GM19324 (cell line): ENCODE data around the gene CEP295NL.
"Not testable (repeated sequence)": the region's sequence is repeated elsewhere in the genome, so short reads cannot be mapped to it uniquely, and the experiment has no call there.

Experiments
- ATAC-seq: cut with Tn5 transposase; IDR thresholded peaks from one replicate; pipeline ENCODE4 v1.9.1; 2021; ENCODE audit warnings: mild to moderate bottlenecking, moderate library complexity; ENCODE audit not compliant: unreplicated experiment, low FRiP score

Gene CEP295NL

GRCh38 chr17:78910497-78911284 lies 7.7 kb upstream of the CEP295NL start:
- no peak for ATAC-seq

GRCh38 chr17:78908426-78908825 lies 5.4 kb upstream of the CEP295NL start:
- no peak for ATAC-seq

GRCh38 chr17:78905541-78905940 lies 2.5 kb upstream of the CEP295NL start:
- ATAC-seq, result no peak

GRCh38 chr17:78905116-78905515 lies 2.1 kb upstream of the CEP295NL start:
- no peak for ATAC-seq

- ATAC-seq, result no peak
Observed at GRCh38 chr17:78904371-78904770, 1.4 kb upstream of the CEP295NL start.

GRCh38 chr17:78902231-78902630 lies 770 bp downstream of the CEP295NL start:
- ATAC-seq, result not testable (repeated sequence)

GRCh38 chr17:78901806-78902205 lies 1.2 kb downstream of the CEP295NL start:
- no peak for ATAC-seq

- ATAC-seq, result no peak
Observed at GRCh38 chr17:78900816-78901215, 2.2 kb downstream of the CEP295NL start.

GRCh38 chr17:78899361-78900260 lies 3.4 kb downstream of the CEP295NL start:
- ATAC-seq, result no peak

GRCh38 chr17:78898947-78899346 lies 4.1 kb downstream of the CEP295NL start:
- no peak for ATAC-seq

- ATAC-seq, result no peak
Observed at GRCh38 chr17:78898075-78898836, 4.7 kb downstream of the CEP295NL start.

GRCh38 chr17:78897664-78898047 lies 5.3 kb downstream of the CEP295NL start:
- ATAC-seq, result no peak

- ATAC-seq, result no peak
Observed at GRCh38 chr17:78896834-78897663, 6.0 kb downstream of the CEP295NL start.

GRCh38 chr17:78896091-78896833 lies 6.7 kb downstream of the CEP295NL start:
- ATAC-seq, result no peak

GRCh38 chr17:78895322-78895721 lies 7.7 kb downstream of the CEP295NL start:
- ATAC-seq, result no peak

- ATAC-seq, result no peak
Observed at GRCh38 chr17:78893684-78894083, 9.3 kb downstream of the CEP295NL start.

- no peak for ATAC-seq
Observed at GRCh38 chr17:78892936-78893379, 10.0 kb downstream of the CEP295NL start.

GRCh38 chr17:78892520-78892919 lies 10.5 kb downstream of the CEP295NL start:
- no peak for ATAC-seq

- ATAC-seq, result no peak
Observed at GRCh38 chr17:78892062-78892456, 10.9 kb downstream of the CEP295NL start.
